H1 (cell line): Measurements from ENCODE around the gene OGG1. TPM values are rescaled to one million over a fixed set of nuclear protein-coding genes. Genes with fewer than 3 reads are reported as not detected.

ENCODE experiments used
- ATF3 ChIP-seq: IDR thresholded peaks from 2 replicates; pipeline ENCODE4 v1.6.1; 2011; ENCODE audit warnings: low read depth, mild to moderate bottlenecking, low read length; ENCODE audit not compliant: insufficient read depth
- CHD7 ChIP-seq: fragments of 300-600 bp; sonication (generic); IDR thresholded peaks from 2 replicates; pipeline ENCODE4 v1.7.1; 2012; ENCODE audit warnings: low read length, moderate library complexity, mild to moderate bottlenecking, inconsistent platforms; ENCODE audit not compliant: insufficient replicate concordance
- NRF1 ChIP-seq: IDR thresholded peaks from 2 replicates; pipeline ENCODE4 v1.6.1; 2011; ENCODE audit warnings: mild to moderate bottlenecking, low read depth, low read length, improper control_type of control experiment
- TCF12 ChIP-seq: IDR thresholded peaks from 2 replicates; pipeline ENCODE4 v1.6.1; 2011; ENCODE audit warnings: low read depth, mild to moderate bottlenecking, low read length
- polyA plus RNA-seq, 7 experiments: library from polyadenylated mRNA; depleted of rRNA in 3 of 7; stranded (reverse) in 5 of 7; unstranded in 2 of 7; fragments of >200 nt in 5 of 7; fragments of 200-250 nt in 2 of 7; gene quantifications; 1 replicate in 5 of 7; 2 replicates in 1 of 7; 4 replicates in 1 of 7; pipeline versions ENCODE4 v1.2.1 to v1.2.3, GENCODE V29; 2011 to 2013; ENCODE audit warnings: missing spikeins in 2 of 7, mixed read lengths in 2 of 7
- total RNA-seq: library from RNA; stranded (reverse); fragmentation: NEBNext Ultra II Directional; extraction: Animal tissue kit (Norgen Biotek cat#: 25700); gene quantifications from 2 replicates; pipeline ENCODE4 v1.2.1, GENCODE V29; 2021

OGG1 gene
- total and polyA plus RNA-seq, 2 of the 8 experiments (the other 6 are each of a cell fraction or from before 2014, with no cell fraction given), result 29.6 to 46.8 TPM

- TF ChIP-seq CHD7 (no peak), NRF1 (no peak), TCF12 (no peak), ATF3 (no peak)
Observed at GRCh38 chr3:9746330-9746729, 3.4 kb upstream of the OGG1 start (continued).
